WTC11 (cell line): Measurements from ENCODE around the gene DENND1B. TPM values are rescaled to one million over a fixed set of nuclear protein-coding genes. Genes with fewer than 3 reads are reported as not detected.

Source experiments
- ATAC-seq: fragments of 200-7000 bp; cut with Tn5 transposase; 2 replicates; pipeline ENCODE4 v1.10.0; 2021; ENCODE audit warnings: mild to moderate bottlenecking, moderate library complexity
- CTCF ChIA-PET: fragments of 300-600 bp; sonication (Branson Sonifier 250); formaldehyde crosslinking; loops from one replicate; lab custom pipeline; 2021; ENCODE audit warnings: antibody characterized with exemption; lab: Charles Lee
- POLR2A ChIA-PET: fragments of 350-600 bp; sonication (Branson Sonifier 250); formaldehyde crosslinking; loops from one replicate; lab custom pipeline; 2021; ENCODE audit warnings: antibody characterized with exemption; lab: Charles Lee
- DNase-seq: peaks from one replicate; pipeline ENCODE4 v3.0.0; 2021; ENCODE audit warnings: low spot score
- H3K27ac Mint-ChIP-seq: 2 replicates; pipeline ENCODE4 v1.8.0; 2021; ENCODE audit warnings: mixed read lengths
- H3K27me3 Mint-ChIP-seq: 2 replicates; pipeline ENCODE4 v1.8.0; 2021; ENCODE audit warnings: low read depth, mild to moderate bottlenecking, moderate library complexity, mixed read lengths
- H3K36me3 Mint-ChIP-seq: 2 replicates; pipeline ENCODE4 v1.8.0; 2021; ENCODE audit warnings: mixed read lengths
- H3K4me1 Mint-ChIP-seq: 2 replicates; pipeline ENCODE4 v1.8.0; 2022; ENCODE audit warnings: mixed read lengths
- H3K4me3 Mint-ChIP-seq: 2 replicates; pipeline ENCODE4 v1.8.0; 2021; ENCODE audit warnings: mild to moderate bottlenecking, moderate library complexity, mixed read lengths
- H3K9me3 Mint-ChIP-seq: 2 replicates; pipeline ENCODE4 v1.8.0; 2021; ENCODE audit warnings: mixed read lengths
- CDX4 ChIP-seq: fragments of 250-450 bp; sonication (Bioruptor Pico); IDR thresholded peaks from 2 replicates; pipeline ENCODE4 v1.9.0; 2021; ENCODE audit warnings: moderate library complexity, mild to moderate bottlenecking, inconsistent platforms, borderline replicate concordance
- GTF2I ChIP-seq: fragments of 250-450 bp; sonication (Bioruptor Pico); conservative IDR thresholded peaks from 2 replicates; pipeline ENCODE4 v1.4.0; 2021; ENCODE audit warnings: mild to moderate bottlenecking
- MXD4 ChIP-seq: fragments of 250-450 bp; sonication (Bioruptor Pico); IDR thresholded peaks from 2 replicates; pipeline ENCODE4 v1.8.0; 2021; ENCODE audit warnings: mild to moderate bottlenecking, moderate library complexity, borderline replicate concordance
- PRDM15 ChIP-seq: sonication (generic); formaldehyde crosslinking; IDR thresholded peaks from 2 replicates; pipeline ENCODE4 v1.8.0; 2022; ENCODE audit warnings: missing genetic modification reagents
- SP1 ChIP-seq: sonication (generic); formaldehyde crosslinking; conservative IDR thresholded peaks from 2 replicates; pipeline ENCODE4 v1.8.1; 2022; ENCODE audit warnings: missing genetic modification reagents
- TCF7 ChIP-seq: sonication (generic); formaldehyde crosslinking; IDR thresholded peaks from 2 replicates; pipeline ENCODE4 v1.8.0; 2022; ENCODE audit warnings: mild to moderate bottlenecking, low read depth, missing genetic modification reagents, moderate library complexity
- ZNF532 ChIP-seq: fragments of 250-450 bp; sonication (Bioruptor Pico); IDR thresholded peaks from 2 replicates; pipeline ENCODE4 v1.9.0; 2021; ENCODE audit warnings: mild to moderate bottlenecking, borderline replicate concordance
- total RNA-seq: library from RNA; stranded (reverse); gene quantifications from 3 replicates; pipeline ENCODE4 v1.2.3, GENCODE V29; 2021
- TF ChIP-seq, protein P1 (sequence below): sonication (generic); formaldehyde crosslinking; IDR thresholded peaks from 2 replicates; pipeline ENCODE4 v1.8.0; 2023; ENCODE audit warnings: missing genetic modification reagents
- TF ChIP-seq, protein P2 (sequence below): sonication (generic); formaldehyde crosslinking; IDR thresholded peaks from 2 replicates; pipeline ENCODE4 v1.8.1; 2022; ENCODE audit warnings: mild to moderate bottlenecking, moderate library complexity, missing genetic modification reagents

Gene DENND1B
- total RNA-seq, 1 experiment from 2014 or later, result 4.3 TPM

DNA sequence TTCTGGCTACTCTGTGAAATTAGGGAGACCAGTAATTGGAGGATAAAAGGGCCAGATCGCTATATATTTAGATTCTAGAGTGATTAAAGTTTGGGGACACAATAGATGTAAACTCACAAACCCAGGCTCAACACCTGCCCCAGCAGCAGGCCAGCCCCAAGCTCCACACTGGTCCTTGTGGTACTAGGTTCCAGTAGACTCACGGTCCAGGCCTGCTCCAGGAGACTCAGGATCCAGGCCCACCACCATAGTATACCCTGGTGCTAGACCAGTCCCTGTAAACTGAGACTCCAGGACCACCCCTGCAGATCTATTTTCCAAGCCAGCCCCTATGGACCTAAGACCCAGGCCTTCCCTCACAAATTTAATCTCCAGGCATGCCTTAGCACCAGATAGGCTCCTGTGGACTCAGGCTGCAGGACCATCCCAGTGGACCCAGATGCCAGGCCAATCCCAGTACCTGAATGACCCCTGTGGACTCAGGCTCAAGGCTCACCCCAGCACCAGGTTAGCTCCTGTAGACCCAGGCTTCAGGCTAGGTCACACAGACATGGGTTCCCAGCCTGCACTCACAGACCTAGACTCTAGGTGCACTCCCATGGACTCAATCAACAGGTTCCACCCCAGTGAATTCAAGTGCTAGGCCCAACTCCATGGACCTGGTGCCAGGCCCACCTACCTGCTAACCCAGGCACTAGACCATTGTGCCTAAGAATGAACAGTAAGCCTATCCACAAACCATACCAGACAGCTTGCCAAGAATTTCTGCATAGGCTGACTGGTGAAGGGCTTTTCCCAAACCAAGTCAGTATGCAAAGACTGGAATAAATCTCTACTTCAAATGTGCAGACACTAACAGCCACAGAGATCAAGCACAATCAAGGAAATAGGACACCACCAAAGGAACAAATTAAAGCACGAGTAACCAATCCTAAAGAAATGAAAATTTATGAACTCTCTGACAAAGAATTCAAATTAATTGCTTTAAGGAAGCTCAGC, 13.8 kb upstream of the DENND1B start (continued):
- no peak for TF ChIP-seq CDX4 (CRISPR knock-in tag)
- TF ChIP-seq GTF2I (CRISPR knock-in tag), result no peak
- TF ChIP-seq, protein P1, sequence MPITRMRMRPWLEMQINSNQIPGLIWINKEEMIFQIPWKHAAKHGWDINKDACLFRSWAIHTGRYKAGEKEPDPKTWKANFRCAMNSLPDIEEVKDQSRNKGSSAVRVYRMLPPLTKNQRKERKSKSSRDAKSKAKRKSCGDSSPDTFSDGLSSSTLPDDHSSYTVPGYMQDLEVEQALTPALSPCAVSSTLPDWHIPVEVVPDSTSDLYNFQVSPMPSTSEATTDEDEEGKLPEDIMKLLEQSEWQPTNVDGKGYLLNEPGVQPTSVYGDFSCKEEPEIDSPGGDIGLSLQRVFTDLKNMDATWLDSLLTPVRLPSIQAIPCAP (CRISPR knock-in tag), result no peak

DNA sequence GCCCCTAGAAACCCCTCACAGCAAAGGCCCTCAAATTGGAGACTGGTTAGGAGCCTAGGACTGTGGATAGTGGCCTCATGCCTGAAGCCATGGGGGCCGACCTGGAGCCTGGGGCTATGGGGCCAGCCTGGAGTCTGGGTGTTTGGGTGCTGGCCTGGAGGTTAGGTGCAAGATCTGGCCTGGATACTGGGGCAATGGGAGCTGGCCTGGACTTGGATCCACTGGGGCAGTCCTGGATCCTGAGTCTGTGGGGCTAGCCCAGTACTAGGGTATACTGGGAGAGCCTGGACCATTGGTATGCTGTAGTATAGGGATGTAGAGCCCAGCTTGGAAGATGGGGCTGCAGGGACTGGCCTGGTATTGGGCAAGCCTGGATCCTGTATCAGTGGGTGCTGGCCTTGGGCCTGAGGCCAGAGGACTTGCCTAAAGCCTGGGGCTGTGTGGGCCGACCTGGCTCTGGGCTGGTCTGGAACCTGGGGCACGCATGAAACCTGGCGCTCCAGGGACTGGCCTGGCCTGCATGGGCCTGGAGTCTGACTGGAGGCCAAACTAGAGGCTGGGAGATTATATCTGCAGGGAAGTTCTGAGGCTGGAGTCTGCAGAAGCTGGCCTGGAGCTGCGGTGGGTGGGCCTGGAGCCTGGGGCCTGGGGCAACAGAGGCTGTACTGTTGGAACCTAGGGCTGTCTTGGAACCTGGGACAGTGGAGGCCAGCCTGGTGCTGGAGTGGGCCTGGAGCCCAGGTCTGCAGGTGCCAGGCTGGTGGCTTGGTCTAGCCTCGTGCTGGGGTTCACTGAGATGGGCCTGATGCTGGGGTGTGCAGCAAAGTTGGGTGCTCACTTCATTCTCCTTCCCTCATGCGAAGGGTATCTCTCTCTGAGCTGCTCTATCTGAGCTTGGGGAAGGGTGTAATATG, 12.6 kb upstream of the DENND1B start:
- DNase-seq (no peak), ATAC-seq (peak; percentile 52)
- CTCF ChIA-PET, result no interaction called here
- Mint-ChIP-seq H3K27me3 (no peaks in the 10 kb centered on the region), H3K36me3 (no peaks in the 10 kb centered on the region), H3K4me1 (no peaks in the 10 kb centered on the region), H3K9me3 (no peaks in the 10 kb centered on the region)
- POLR2A ChIA-PET, result no interaction called here
- TF ChIP-seq PRDM15 (CRISPR knock-in tag) (peak; percentile 90), SP1 (CRISPR knock-in tag) (no peak), MXD4 (CRISPR knock-in tag) (no peak), TCF7 (CRISPR knock-in tag) (no peak)
- TF ChIP-seq, all 79 proteins: peak for 1
- H3K4me3 Mint-ChIP-seq, result no peak overlapping the region
- H3K27ac Mint-ChIP-seq, result no peak overlapping the region

DNA sequence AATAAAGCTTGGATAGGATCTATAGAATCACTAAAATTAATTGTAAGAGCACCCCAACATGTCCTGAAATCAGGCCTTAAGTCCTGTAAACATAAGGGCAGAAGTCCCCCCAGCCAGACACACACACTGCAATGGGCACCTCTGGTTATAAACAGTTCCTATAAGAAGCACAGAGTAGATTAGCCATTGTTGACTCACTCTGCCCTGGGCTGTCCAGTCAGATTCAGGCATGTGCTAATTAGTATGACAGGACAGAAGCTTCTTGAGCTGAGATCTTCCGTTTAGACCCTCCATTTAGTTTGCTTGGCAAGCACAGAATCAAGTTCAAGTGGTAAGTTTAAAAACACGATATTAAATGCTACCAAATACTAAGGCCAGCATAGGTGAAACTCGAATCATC, 11.8 kb upstream of the DENND1B start:
- Mint-ChIP-seq H3K27ac (no peak overlapping the region), H3K36me3 (no peaks in the 10 kb centered on the region), H3K4me3 (no peak overlapping the region), H3K9me3 (no peaks in the 10 kb centered on the region), H3K27me3 (no peaks in the 10 kb centered on the region), H3K4me1 (no peaks in the 10 kb centered on the region)
- TF ChIP-seq ZNF532 (CRISPR knock-in tag), result no peak
- TF ChIP-seq, protein P2, sequence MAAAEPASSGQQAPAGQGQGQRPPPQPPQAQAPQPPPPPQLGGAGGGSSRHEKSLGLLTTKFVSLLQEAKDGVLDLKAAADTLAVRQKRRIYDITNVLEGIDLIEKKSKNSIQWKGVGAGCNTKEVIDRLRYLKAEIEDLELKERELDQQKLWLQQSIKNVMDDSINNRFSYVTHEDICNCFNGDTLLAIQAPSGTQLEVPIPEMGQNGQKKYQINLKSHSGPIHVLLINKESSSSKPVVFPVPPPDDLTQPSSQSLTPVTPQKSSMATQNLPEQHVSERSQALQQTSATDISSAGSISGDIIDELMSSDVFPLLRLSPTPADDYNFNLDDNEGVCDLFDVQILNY (CRISPR knock-in tag), result no peak
- POLR2A ChIA-PET, result no interaction called here
- no peak for DNase-seq
- no peak for ATAC-seq
- CTCF ChIA-PET, result no interaction called here
